Measurements from ENCODE around the gene RNMT.

DNA sequence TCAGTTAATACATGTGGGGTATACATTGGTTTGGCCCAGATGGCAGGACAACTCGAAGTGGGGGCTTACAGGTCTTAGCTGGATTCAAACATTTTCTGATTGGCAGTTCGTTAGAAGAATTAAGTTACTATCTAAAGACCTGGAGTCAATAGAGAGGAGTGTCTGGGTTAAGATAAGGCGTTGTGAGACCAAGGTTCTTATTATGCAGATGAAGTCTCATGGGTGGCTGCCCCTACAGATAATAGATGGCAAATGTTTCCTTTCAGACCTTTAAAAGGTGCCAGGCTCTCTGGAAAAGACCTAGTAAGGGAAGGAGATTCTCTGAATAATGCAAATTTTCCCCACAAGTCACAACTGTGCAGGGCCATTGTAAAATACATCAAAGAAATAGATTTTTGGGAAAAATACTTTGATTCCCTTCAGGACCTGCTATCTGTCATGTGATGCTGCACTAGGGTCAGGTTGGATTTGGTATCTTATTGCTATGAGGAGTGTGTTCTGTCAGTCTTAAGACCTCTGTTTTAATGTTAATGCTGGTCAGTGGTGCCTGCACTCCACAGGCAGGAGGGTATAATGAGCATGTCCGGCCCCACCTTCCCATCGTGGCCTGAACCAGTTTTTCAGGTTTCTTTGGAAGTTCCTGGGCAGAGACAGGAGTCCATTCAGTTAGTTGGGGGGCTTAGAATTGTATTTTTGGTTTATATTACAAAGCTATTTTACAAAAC lies 83.2 kb downstream of the RNMT start:
- TF ChIP-seq GATA1 (IDR thresholded peaks at IDR 0.05; ENCODE audit: low read depth, low read length) (no peak), POLR2A (IDR thresholded peaks at IDR 0.05; ENCODE audit: low read length) (no peak)

Data from erythroblast (primary cell).